GM21737 (cell line): ENCODE data around the gene CCDC158.
"Not testable (repeated sequence)": the region's sequence is repeated elsewhere in the genome, so short reads cannot be mapped to it uniquely, and the experiment has no call there.

ENCODE experiments used
- ATAC-seq: cut with Tn5 transposase; IDR thresholded peaks from one replicate; pipeline ENCODE4 v1.9.1; 2021; ENCODE audit warnings: mild to moderate bottlenecking, moderate library complexity; ENCODE audit not compliant: unreplicated experiment

CCDC158 gene

GRCh38 chr4:76430519-76431388 lies 9.8 kb upstream of the CCDC158 start:
- ATAC-seq: no peak

GRCh38 chr4:76429636-76430035 lies 8.7 kb upstream of the CCDC158 start:
- no peak for ATAC-seq

- no peak for ATAC-seq
Measured at GRCh38 chr4:76426272-76426671, 5.3 kb upstream of the CCDC158 start.

DNA sequence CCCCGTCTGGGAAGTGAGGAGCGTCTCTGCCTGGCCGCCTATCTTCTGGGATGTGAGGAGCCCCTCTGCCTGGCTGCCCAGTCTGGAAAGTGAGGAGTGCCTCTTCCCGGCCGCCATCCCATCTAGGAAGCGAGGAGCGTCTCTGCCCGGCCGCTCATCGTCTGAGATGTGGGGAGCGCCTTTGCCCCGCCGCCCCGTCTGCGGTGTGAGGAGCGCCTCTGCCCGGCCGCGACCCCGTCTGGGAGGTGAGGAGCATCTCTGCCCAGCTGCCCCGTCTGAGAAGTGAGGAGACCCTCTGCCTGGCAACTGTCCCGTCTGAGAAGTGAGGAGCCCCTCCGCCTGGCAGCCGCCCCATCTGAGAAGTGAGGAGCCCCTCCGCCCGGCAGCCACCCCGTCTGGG lies 2.2 kb upstream of the CCDC158 start:
- not testable (repeated sequence) for ATAC-seq

- ATAC-seq: no peak
Measured at GRCh38 chr4:76420188-76420761, 666 bp downstream of the CCDC158 start.

GRCh38 chr4:76410636-76411035 lies 10.3 kb downstream of the CCDC158 start:
- ATAC-seq: no peak

- no peak for ATAC-seq
Measured at GRCh38 chr4:76407440-76408119, 13.4 kb downstream of the CCDC158 start.

GRCh38 chr4:76406081-76406480 lies 14.9 kb downstream of the CCDC158 start:
- ATAC-seq: no peak

GRCh38 chr4:76401654-76402053 lies 19.3 kb downstream of the CCDC158 start:
- no peak for ATAC-seq

DNA sequence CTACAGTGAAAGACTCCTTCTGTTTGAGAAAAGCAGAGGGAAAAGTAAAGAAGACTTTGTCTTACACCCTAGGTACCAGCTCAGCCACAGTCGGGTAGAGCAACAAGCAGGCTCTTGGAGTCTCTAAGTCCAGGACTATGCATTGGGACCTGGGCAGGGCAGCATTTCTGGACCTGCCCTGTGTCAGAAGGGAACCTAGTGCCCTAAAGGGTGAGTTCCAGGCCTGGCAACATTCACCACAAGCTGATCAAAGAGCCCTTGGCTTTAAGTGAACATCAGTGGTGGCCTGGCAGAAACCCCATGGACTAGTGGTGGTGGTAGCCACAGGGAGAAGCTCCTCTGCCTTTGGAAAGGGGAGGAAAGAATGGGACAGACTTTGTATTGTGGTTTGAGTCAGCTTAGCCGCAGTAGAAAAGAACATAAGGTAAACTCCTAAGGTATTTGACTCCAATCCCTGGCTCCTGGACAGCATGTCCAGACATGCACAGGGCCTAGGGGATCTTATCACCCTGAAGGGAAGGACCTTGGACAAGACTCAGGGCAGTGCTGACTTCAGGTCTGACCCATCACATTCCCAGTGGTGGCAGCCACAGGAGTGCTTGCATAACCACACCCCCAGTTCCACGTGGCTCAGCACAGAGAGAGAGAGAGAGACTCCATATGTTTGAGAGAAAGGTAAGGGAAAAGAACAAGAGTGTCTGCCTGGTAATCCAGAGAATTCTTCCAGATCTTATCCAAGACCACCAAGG lies 32.6 kb downstream of the CCDC158 start:
- ATAC-seq: no peak

DNA sequence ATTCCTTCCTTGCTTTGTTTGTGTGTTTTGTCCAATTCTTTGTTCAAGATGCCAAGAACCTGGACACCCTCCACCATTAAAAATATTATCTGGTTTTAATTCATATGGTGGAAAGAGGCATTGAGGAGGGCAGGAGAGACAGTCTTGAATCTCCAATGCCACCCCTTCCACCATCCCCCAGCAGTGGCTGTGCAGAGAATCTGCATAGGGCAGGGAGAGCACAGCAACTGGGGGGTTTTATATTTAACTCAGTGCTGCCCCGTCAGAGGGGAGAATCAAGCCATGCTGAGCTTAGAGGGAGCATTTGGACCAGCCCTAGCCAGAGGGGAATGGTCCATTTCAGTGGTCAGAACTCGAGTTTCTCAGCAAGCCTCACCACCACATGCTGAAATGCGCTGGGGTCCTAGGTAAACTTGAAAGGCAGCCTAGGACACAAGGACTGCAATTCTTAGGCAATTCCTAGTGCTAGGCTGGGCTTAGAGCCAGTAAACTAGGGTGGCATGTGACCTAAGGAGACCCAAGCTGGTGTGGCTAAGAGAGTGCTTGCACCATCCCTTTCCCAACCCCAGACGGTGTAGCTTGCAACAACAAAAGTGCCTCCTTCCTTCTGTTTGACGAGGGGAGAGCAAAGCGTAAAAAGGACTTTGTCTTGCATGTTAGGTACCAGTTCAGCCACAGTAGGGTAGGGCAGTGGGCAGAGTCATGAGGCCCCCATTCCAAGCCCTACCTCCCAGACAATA lies 34.2 kb downstream of the CCDC158 start:
- ATAC-seq: no peak

DNA sequence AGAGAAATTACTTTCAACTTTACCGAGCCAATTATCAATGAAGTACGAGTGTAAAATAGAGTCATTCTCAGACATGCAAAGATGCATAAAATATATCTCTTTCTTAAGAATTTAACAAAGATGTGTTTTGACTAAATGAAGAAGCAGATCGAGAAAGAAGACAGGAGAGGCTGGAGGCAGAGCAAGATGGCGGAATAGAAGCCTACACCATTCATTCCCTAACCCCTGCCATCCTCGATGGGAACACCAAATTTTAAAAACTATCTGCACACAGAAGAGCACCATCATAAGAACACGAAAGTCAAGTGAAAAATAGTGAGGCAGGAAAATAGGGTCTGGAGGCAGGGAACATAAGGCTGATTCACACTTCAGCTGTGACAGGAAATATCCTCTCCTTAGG lies 35.0 kb downstream of the CCDC158 start:
- ATAC-seq: no peak

DNA sequence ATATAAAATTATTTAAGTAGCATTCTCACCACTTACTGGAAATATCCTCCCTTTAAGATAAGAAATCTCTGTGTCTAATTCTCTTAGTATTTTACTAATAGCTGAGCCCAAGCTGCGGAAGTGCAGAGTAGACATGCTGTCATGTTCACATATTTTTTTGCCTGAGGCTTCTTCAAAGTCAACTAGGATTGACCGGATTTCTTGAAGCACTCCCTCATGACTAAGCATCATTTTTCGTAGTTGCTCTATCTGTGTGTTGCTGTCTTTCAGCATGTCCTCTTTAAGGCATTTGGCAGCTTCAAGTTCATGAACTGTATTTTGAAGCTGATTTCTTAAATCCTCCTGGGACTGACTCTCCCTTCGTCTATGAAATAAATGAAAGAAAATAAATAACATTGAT lies 36.9 kb downstream of the CCDC158 start:
- no peak for ATAC-seq

- no peak for ATAC-seq
Measured at GRCh38 chr4:76383001-76383400, 37.9 kb downstream of the CCDC158 start.

- ATAC-seq: no peak
Measured at GRCh38 chr4:76381986-76382385, 39.0 kb downstream of the CCDC158 start.

GRCh38 chr4:76380561-76380960 lies 40.4 kb downstream of the CCDC158 start:
- ATAC-seq: no peak

GRCh38 chr4:76377911-76378310 lies 43.0 kb downstream of the CCDC158 start:
- ATAC-seq: no peak

GRCh38 chr4:76377481-76377901 lies 43.5 kb downstream of the CCDC158 start:
- no peak for ATAC-seq

GRCh38 chr4:76376534-76376933 lies 44.4 kb downstream of the CCDC158 start:
- ATAC-seq: no peak

- no peak for ATAC-seq
Measured at GRCh38 chr4:76375703-76376102, 45.2 kb downstream of the CCDC158 start.

DNA sequence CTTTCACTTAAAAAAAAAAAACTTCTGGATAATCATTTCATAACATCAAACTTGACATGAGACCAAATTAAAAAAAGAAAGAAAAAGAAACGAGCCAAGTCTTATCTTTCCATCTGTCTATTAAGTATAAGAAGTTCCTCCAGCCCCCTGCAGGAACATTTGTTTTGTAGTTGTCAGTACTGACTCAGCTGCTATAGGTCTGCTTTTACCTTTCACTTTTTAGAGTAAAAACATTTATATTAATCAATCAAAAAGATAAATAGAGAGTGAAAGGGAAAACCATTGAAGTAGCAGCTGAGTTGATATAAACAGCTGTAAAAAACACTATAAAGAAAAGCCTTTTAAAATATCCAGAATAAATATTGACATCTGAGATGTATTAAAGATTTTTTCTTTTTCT lies 46.1 kb downstream of the CCDC158 start:
- no peak for ATAC-seq
